22Rv1 (cell line): ENCODE measurements around the gene PCED1A.
"Not testable (repeated sequence)": the region's sequence is repeated elsewhere in the genome, so short reads cannot be mapped to it uniquely, and the experiment has no call there.

Experiments
- H3K27ac ChIP-seq: fragments of 450-650 bp; 2 replicates; pipeline ENCODE4 v1.5.1; 2017
- CTCF ChIP-seq: fragments of 450-650 bp; IDR thresholded peaks from 2 replicates; pipeline ENCODE4 v1.5.1; 2017; ENCODE audit warnings: mild to moderate bottlenecking
- ZFX ChIP-seq: fragments of 450-650 bp; IDR thresholded peaks from 2 replicates; pipeline ENCODE4 v1.6.1; 2017; ENCODE audit warnings: antibody characterized with exemption, borderline replicate concordance

The PCED1A gene

DNA sequence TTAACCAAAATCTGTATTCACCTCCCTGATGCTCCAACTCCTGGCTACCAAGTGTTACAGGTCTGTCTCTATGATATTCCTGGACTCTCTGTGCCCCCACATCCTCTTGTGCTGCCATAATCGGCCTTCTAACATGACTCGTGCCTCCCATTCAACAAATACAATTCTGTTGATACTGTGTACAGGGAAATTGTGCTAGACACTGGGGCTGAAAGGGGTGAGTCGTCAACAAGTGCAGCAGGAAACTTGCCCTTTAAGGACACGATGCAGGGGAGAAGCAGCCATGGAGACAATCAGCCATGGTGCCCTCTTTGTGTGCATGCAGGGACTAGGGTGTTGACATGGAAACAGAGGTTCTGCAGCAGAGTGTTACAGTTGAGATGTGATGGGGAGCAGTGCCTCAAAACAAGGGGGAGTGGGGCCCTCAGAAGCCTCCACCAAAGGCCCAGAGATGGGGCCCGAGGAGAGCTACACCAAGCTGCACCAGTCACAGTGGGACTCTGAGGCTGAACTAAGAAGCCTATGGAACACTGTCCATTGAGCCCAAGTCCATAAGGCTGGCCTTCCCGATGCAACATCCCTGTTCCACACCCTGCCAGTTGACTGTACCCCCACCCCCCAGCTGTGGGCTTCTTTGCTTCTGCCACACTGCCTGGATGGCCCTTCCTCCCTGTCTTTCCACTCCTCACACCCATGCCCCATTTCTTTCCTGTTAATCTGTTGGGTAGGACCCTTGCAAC lies 3.1 kb downstream of the PCED1A start:
- TF ChIP-seq CTCF (no peak), ZFX (no peak)
- no peak overlapping the region for H3K27ac ChIP-seq

- TF ChIP-seq ZFX (no peak), CTCF (no peak)
- no peak overlapping the region for H3K27ac ChIP-seq
Measured at GRCh38 chr20:2836035-2836434, 4.4 kb downstream of the PCED1A start.

DNA sequence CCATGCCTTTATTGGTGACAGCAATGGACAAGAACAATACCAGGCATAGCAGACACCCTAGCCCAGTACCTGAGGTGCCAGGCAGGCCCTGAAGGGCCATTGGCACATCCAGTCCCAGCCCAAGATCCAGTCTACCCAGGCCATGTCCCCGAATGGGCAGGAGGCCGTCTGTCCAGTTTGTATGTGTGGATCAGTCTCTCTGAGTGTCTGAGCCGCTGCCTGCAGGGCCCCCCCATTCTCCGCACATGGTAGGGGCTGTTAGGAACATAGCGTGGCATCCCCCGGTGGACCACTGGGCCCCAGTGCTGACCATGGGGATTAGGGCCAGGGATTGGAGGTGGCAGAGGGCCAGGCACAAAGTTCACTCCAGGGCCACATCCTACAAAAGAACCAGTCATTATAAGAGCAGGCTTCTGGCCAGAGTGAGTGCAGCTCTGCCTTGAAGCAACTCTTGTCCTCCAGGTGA lies 5.1 kb downstream of the PCED1A start:
- no peak overlapping the region for H3K27ac ChIP-seq
- no peak for TF ChIP-seq ZFX

DNA sequence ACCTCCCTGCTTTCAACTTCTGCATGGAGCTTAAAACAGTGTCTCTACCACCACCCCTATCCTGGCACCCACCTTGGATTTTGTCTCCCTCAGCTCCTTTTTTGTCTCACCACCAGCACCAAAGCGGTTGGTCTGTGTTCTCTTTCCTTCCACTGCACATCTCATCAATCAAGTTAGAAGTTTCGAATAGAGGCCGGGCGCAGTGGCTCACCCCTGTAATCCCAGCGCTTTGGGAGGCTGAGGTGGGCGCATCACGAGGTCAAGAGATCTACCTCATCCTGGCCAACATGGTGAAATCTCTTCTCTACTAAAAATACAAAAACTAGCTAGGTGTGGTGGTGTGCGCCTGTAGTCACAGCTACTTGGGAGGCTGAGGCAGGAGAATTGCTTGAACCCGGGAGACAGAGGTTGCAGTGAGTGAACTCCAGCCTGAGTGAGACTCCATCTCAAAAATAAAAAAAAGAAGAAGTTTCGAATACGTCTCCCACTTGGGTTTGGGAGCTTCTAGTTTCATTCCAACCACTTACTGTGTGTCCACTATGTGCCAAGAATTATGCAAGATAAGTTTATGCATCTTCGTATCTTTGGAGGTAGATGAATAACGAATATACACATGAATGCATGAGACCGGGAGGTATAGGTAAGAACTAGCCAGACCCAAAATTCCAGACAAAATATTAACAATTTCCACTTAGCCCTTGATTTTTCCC lies 5.9 kb downstream of the PCED1A start:
- TF ChIP-seq ZFX, result no peak
- no peak for TF ChIP-seq CTCF

GRCh38 chr20:2833761-2834160 lies 6.7 kb downstream of the PCED1A start:
- no peak for TF ChIP-seq ZFX
- no peak overlapping the region for H3K27ac ChIP-seq

More for the DNA sequence above, 5.9 kb downstream of the PCED1A start:
- H3K27ac ChIP-seq, result no peak overlapping the region

GRCh38 chr20:2831206-2831605 lies 9.2 kb downstream of the PCED1A start:
- not testable (repeated sequence) for H3K27ac ChIP-seq

GRCh38 chr20:2829376-2829775 lies 11.1 kb downstream of the PCED1A start:
- H3K27ac ChIP-seq, result no peak overlapping the region
- TF ChIP-seq ZFX (no peak), CTCF (no peak)

- H3K27ac ChIP-seq, result no peak overlapping the region
- TF ChIP-seq CTCF (no peak), ZFX (no peak)
Measured at GRCh38 chr20:2826655-2827054, 13.8 kb downstream of the PCED1A start.
